ENCODE data around the gene HES7.
"Not testable (repeated sequence)": the region's sequence is repeated elsewhere in the genome, so short reads cannot be mapped to it uniquely, and the experiment has no call there.

Gene HES7

DNA sequence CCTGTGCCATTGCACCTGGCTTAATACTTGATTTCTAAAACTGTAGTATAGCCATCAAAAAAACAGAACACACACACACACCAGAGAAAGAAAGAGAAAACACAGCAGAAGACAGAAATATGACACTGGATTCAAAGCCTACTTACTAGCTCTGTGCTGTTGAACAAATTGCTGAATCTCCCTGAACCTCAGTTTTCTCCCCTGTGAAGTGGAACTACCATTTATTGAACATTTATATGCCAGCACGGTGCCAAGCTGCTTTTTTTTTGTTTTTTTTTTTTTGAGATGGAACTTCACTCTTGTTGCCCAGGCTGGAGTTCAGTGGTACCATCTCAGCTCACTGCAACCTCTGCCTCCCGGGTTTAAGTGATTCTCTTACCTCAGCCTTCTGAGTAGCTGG, 23.1 kb downstream of the HES7 start:
- DNase-seq (ENCODE audit: low read depth, low spot score): no peak

DNA sequence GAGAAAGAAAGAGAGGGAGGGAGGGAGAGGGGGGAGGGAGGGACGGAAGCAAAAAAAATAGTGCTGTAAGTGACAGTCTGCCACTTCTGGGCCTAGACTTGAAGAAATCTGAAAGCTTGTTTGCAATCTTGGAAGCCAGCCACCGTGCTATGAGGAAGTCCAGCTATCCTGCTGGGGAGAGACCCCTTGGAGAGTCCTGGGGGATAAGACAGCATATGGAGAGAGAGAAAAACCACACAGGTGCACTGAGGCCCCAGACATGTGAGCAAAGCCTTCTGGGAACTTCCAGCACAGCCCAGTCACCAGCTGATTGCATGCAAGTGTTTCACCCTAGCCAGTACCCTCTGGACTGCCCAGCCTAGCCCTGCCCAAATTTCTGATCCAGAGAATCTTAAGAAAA, 23.8 kb downstream of the HES7 start:
- DNase-seq (ENCODE audit: low read depth, low spot score): no peak

DNA sequence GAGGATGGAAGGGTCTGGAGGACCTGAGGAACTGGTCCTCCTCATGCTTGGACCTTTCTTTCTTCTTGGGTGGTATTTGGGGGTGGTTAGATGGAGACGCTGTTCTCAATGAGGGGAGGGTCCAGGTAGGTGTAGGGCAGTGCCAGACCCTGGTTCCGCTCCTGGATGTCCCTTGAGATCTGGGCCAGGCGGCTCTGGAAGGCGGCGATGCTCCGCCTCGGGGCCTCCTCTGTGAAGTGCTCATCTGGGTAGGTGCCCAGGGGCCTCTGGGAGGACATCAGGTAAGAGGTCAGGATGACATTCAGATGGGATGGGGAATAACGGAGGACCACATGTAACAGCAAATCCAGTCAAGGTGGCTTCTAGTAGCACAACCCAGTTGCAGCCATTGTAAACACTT, 27.4 kb downstream of the HES7 start:
- DNase-seq (ENCODE audit: low read depth, low spot score): no peak

DNA sequence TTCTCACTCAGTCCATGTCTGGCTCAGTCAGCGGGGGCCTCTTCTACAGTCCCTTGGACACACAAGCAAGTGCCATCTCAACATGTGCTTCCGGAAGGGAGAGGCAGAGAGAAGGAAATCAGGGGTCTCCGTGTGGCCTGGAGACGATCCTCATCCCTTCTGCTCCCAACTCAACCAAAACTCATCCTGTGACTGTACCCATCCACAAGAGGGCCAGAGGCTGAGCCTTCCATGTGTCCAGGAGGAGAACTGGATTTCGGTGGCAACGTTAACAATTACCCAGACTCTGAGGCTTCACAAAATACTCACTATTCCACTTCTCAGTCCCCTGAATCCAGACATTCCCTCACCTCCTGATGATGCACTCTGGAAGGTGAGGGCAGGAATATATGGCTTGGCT, 28.5 kb downstream of the HES7 start:
- DNase-seq (ENCODE audit: low read depth, low spot score): no peak

DNA sequence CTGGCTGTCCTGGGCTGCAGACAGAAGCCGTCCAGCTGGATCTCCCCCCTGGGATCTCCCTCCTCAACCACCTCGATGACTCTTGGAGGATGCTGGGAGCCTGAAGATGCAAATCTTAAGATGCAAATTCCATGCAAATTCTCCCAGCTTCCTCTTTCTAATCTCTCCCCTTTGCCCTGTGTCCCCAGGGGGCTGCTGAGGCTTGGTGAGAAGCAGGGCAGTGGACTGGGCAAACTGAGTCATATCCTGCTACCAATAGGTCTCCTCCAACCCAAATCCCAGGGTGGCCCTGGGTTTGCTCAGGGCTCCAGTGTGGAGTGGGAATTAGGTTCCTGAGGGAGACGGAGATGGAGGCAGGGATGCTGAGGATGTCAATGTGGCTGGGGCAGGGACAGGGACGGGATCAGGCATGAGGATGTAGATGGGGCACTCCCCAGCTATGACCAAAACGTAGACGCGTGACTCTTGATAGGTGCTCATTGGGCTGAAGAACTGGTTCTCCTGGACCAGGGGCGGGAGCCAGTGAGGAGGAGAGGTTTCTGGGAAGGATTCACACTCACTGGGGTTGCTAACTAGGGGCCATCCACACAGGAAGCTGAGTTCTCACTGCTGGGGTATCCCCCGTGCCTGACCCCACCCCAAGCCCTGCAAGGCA, 32.7 kb downstream of the HES7 start:
- DNase-seq (ENCODE audit: low read depth, low spot score): no peak

DNA sequence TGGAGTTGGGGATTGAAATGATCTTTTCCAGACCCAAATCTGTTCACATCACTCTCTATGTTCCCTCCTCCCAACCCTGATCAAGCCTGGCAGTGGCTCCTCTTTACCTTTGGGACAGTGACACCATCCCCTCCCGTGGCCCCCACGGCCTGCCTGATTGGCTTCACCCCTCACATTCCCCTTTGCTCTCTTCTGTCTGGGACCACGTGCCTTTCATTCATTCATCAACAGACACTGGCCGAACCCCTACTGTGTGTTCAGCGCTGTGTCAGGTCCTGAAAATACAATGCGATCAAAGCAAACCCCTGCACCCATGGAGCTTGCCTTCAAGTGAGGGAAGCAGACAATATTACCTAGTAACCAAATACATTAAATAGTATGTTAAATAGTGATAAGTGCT, 34.2 kb downstream of the HES7 start:
- DNase-seq (ENCODE audit: low read depth, low spot score): no peak

DNA sequence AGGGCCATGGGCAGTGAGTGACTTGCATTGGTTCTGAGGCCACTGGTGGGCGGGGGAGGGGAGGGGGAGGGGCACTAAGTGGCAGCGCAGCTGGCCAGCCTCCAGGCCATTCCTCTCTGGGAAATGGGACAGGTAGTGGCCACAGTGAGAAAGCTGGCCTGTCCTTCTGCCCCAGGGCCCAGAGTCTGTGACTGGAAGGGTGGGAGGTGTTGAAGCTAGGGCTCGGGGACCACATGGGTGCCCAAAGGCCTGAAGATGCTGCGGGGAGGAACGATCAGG, 36.0 kb downstream of the HES7 start:
- no peak for DNase-seq (ENCODE audit: low read depth, low spot score)

DNA sequence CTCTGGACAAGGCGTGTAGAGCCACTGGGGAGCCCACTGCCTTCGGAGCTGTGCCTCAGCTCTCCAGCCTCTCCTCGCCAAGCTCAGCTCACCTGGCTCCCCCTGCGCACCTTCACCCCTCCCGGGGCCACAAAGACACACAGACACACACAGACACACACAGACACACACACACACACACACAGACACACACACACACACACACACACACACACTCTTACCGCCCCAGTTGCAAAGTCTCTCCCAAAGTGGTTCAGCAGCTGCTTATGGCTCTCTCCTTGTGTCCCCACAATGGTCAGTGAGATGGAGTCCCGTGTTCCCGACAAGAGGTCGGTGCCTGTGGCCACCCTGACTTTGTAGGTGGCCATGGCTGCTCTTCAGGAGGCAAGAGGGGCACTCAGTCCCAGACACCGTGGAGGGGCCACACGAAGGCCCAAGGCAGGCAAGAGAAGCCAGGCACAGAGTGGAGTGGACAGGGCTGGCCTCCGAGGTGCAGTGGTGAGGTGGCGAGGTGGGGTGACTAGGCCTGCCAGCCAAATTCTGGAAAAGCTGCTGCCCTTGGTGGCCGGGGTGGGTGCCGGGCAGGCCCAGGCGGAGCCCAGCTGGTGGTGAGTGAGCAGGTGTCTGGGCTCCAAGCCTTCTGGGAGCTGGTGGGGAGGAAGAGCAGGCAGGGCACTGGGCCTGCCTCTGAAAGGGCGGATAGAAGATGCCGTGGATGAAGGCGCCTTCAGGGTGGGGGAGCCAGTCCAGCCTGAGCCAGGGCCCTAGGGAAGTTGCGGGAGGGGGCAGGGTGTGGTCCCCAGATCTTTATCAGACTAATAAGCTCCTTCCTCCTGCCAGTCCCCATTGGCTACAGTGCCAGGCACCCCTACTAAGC, 36.6 kb downstream of the HES7 start, which contains the start of gene ALOX12B:
Gene ALOX12B, minus strand, starts transcription at position 642 of the 877 bp plus-strand sequence. Its CDS starts 274 bp downstream, at position 368.
- no peak for DNase-seq (ENCODE audit: low read depth, low spot score)

DNA sequence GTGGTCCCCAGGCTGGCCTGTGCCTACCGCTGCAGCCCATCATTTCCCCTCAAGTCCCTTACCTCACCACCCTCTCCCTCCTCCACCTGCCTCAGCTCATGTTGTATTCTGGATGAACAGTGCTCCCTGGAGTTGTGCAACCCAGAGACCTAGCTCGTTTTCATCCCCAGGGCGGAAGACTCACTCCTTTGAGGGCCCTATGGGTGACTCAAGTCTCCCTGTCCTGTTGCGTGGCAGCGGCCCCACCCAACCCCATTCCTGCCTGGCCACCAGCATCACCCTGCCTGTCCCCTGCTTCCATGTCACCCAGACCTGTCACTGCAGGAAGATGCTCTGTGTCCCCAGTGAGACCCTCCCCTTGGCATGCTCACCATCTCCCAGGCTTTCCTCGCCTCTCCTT, 39.7 kb downstream of the HES7 start:
- DNase-seq (ENCODE audit: low read depth, low spot score): no peak

DNA sequence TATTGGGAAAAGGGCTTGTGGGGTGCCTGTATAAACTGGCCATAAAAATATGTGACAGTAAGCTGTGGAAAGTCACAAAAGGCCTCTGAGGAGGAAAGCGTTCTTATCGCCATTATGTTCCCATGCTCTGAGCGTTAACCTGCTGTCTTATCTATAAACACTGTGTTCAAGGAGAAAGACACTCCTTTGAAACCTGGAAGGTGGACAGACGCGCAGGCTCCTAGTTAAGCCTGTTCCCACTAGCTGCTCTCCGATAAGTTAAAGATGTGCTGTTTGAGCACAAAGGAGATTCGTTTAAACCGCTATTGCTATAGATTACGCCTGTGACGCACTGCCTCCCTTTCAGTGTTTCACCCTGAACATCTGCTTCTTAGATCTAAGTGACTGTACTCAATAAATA, 41.6 kb downstream of the HES7 start:
- DNase-seq (ENCODE audit: low read depth, low spot score): no peak

DNA sequence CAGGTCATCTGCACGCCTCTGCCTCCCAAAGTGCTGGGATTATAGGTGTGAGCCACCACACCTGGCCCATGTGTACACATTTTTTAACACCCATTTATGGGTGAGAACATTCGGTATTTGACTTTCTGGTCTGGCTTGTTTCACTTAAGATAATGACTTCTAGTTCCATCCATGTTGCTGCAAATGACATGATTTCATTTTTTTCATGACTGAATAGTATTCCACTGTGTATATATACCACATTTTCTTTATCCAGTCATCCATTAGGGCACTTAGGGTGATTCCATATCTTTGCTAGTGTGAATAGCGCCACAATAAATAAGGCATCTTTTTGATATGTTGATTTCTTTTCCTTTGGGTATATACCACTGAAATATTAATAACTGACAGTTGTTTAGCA, 42.0 kb downstream of the HES7 start:
- DNase-seq (ENCODE audit: low read depth, low spot score): no peak

DNA sequence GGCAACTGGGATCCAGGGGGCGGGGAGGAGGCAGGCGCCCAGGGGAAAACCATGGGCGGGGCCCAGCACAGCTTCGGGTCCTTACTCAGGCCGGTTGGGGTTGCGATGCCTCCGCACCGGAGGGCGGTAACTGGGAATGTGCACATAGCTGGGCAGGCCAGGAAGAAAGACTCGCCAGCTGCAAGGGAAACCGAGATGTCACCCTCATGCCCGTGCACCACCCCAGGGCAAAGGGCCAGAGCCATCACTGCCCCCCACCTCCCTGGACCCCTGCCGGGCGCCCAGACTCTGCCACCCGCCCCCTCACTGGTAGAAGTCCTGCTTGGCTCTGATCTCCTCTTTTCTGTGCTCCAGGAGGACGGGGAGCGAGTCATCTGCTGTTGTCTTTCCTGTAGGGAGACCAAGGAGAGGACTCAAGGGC, 43.1 kb downstream of the HES7 start:
- no peak for DNase-seq (ENCODE audit: low read depth, low spot score)

DNA sequence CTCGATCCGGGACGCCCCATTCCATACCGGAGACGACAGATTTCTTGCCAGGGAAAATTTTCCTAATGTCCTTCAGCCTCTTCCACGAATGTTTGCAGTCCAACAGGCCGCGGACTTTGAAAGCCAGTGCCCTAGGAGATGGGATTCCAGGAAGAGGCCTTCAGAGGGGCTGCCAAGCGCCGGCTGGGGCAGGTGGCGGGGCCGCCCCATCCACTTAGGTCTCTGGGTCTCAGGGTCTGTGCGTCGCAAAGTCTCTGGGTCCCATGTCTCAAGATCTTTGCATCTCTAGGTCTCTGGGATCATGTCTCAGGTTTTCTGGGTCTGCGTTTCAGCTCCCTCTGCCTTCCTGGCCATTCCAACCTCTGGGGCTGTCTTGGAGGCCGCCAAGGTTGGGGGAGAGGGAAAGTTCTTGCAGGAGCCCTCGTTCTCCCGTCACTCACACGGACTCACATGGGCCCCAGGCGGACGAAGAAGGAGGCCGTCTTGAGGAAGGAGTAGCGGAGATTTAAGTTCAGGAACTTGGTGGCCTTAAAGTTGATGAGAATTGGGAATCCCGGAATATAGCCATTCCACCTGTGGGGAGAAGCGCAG, 43.6 kb downstream of the HES7 start:
- no peak for DNase-seq (ENCODE audit: low read depth, low spot score)

DNA sequence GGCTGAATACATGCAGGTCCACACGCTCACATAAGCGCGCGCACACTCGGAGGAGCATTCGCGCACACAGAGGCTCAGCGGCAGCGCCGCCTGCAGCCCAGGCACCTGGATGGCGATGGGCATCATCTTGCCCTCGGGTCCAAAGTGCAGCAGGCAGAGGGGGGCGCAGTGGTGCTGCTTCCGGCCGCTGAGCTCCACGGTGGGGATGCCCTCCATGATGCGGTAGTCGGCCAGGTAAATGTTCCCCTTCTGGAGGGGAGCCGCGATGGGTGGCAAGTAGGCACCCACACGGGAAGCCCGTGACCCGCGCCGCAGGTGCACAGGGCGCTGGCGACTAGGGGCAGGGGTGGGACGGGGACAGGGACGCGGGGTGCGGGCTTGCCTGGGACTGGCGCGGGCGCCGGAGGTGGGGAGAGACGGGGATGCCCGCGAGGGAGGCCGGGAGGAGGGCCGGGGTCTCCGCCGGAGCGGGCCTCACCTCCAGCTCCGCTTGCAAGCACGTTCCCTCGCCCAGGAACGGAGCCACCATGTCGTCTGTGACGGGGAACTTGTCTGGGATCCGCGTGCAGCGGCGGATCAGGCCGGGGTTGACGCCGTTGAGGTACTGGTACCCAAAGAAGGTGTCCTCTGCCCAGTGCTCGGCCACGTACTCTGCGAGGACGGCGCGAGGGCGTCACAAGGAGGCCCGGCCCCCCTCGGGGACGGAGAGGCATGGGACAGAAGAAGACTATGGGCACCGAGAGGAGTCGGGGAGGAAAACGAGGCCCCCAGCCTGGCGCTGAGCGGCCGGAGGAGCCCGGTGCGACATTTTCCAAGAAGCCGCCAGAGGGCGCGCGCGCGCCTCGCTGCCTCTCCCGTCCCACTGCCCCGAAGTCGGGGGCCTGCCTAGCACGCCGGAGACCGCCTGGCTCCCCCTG, 44.4 kb downstream of the HES7 start:
- no peak for DNase-seq (ENCODE audit: low read depth, low spot score)

DNA sequence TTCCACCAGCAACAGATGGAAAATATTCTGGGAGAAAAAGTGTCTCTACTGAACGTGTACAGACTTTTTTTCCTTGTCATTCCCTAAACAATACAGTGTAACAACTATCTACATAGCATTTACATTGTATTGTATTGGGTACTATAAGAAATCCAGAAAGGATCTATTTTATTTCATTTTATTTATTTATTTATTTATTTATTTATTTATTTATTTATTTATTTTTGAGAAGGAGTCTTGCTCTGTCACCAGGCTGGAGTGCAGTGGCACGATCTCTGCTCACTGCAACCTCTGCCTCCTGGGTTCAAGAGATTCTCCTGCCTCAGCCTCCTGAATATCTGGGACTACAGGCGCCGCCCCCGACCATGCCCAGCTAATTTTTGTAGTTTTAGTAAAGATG, 46.0 kb downstream of the HES7 start:
- DNase-seq (ENCODE audit: low read depth, low spot score): not testable (repeated sequence)

DNA sequence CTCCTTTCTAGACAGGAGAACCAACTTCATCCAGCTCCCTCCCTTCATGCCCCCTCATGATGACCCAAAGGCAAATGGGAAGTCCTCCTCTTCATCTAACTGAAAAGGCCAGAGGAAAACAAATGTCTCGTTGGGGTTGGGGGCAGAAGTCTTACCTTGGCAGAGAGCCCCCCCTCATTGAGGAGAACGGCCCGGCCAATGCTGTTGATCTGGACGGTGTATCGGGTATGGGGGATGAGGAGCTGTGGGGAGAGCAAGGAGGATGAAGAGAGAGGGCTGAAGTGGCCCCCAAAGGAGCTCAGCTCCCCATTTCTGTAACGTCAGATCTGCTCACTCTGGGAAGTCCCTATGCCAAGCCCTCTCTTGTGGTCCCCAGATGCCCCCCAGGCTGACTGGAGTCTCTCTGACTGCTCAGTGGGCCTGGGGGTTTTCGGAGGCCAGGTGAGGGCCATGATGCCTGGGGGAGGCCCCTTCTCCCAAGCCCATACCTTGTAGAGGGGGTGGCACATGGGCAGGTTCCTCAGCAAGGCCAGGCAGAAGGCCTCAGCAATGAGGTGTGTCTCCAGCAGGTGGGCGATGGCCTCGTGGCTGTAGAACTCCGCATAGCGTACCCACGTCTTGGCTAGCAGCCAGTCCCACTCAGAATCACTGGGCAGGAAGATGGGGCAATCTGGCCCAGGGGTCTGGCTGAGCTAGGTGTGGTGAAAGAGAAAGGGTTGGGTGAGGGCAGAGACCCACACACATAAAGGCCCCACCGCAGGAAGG, 47.2 kb downstream of the HES7 start:
- DNase-seq (ENCODE audit: low read depth, low spot score): no peak

DNA sequence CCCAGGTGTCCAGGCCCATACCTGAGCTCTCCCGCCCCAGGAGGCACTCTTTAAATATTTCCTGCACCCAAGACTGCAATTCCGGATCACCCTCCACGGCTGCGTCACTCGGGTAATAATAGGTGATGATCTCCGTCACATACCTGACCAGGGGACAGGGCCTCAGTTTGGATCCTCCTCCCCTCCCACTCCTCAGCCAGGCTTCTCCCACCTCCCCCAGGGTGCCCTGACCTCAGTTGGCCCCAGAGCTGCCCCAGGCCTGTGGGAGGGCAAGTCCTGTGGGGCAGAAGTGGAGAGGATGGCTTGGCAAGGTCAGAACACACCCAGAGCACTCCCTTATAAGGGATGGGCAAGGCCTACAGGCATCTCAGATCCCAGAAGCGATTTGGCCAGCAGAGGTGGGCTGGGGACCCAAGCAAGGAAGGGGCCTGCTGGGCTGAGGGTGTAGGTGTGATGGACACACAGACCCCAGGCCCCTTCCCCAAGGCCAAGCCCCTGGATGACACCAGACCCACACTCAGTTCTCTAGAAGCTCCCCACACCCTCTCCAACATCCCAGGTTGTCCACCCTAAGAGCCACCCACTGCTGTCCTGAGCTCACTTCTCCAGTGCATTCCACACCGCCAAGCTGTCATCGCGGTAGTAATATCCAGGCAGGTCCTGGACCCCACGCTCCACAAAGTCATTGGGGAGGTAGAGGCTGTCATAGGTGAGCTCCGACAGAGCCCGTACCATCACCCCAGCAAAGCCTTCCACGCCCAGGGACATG, 48.1 kb downstream of the HES7 start:
- no peak for DNase-seq (ENCODE audit: low read depth, low spot score)

DNA sequence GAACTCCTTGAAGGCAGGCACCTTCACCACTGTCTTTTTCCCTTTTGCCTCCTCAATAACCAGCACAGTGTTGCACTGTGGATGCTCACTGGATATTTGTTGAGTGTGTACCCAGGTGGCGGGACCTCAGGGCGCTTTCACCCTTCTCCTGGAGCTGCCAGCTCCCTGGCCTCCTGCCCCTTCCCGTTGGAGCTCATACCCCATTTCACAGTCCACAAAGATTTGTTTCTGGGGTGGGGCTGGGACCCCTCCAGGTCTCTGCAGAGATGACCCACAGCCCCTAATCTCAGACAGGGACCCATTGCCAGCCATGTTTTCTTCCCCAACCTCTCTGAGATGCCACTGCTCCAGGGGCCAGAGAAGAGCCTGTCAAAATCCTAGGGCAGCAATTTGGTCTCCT, 48.8 kb downstream of the HES7 start:
- no peak for DNase-seq (ENCODE audit: low read depth, low spot score)

DNA sequence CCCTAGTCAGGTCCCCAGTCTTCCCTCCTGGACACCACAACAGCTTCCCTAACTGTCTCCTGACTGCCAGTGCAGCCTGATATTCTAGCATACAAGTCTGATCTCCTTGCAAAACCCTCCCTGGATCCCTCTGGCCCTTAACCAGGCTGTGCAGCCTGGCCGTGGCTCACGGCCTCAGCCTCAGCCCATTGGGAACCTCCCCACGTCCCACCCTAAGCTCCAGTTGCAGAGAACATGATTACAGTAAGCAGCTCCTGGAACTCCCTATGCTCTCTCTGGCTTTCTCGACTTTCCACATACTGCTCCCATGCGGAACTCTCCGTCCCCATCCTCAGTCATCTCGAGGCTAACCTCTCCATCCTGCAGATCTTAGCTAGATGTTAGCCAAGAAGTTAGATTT, 49.4 kb downstream of the HES7 start:
- DNase-seq (ENCODE audit: low read depth, low spot score): no peak

Data from brain pericyte (primary cell).